ENCODE measurements around the gene KIRREL1. TPM values are rescaled to one million over a fixed set of nuclear protein-coding genes. Genes with fewer than 3 reads are reported as not detected.
A peak's percentile ranks its signal among the peaks of the same experiment; 100 is the strongest.

The KIRREL1 gene
- total RNA-seq, 1 donor from 2014 or later: 40.8 TPM

DNA sequence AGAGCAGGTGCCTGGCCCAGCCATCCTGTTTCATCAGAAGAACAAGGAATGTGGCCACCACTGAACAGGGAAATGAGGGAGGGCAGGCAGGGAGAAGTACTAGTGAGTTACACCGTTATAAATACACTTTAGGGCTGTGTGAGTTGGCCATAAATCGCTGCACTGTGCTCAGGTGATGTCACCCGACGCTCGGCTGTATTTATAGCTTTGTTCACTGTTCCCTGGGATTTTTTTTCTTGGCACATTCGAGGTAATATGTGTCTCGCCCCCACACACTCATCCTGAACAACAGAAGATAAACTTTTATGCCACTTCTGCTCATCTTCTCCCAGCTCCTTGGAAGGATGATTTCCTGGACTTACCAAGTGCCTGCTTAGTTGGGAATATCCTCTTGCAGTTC is 9.0 kb upstream of the KIRREL1 start:
- DNase-seq: no peak
- Histone ChIP-seq H3K36me3 (no peaks in the 10 kb centered on the region), H3K27me3 (peaks cover under 1% of the 10 kb centered on the region), H3K9me3 (no peaks in the 10 kb centered on the region), H3K27ac (no peak overlapping the region), H3K4me1 (no peaks in the 10 kb centered on the region), H3K4me3 (no peak overlapping the region)
- intact Hi-C loops (cut with DNase I): no loop called here
- TF ChIP-seq, protein P1, sequence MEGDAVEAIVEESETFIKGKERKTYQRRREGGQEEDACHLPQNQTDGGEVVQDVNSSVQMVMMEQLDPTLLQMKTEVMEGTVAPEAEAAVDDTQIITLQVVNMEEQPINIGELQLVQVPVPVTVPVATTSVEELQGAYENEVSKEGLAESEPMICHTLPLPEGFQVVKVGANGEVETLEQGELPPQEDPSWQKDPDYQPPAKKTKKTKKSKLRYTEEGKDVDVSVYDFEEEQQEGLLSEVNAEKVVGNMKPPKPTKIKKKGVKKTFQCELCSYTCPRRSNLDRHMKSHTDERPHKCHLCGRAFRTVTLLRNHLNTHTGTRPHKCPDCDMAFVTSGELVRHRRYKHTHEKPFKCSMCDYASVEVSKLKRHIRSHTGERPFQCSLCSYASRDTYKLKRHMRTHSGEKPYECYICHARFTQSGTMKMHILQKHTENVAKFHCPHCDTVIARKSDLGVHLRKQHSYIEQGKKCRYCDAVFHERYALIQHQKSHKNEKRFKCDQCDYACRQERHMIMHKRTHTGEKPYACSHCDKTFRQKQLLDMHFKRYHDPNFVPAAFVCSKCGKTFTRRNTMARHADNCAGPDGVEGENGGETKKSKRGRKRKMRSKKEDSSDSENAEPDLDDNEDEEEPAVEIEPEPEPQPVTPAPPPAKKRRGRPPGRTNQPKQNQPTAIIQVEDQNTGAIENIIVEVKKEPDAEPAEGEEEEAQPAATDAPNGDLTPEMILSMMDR (IDR thresholded peaks at IDR 0.05): no peak
- no peak for ATAC-seq

DNA sequence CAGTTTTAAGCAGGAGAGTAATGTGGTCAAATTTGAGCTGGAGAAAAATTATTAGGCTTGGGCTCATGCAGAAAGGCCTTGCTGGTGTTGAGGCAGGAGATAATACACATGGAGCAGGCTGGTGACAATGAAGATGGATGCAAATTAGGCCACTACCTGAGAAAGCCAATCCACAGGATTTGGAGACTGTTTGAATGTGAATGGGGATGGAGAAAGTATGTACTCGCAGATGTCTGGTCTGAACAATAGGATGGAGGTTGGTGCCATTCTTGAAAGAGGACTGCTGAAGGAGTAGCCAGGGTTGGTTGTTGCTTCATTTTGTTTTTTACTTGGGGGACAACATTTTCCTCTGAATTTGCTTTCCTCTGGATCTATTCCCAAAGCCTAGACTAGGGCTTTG is 8.0 kb upstream of the KIRREL1 start:
- TF ChIP-seq, protein P1 (IDR thresholded peaks at IDR 0.05): no peak
- ATAC-seq (no peak), DNase-seq (no peak)
- Histone ChIP-seq H3K4me1 (no peaks in the 10 kb centered on the region), H3K36me3 (no peaks in the 10 kb centered on the region), H3K27ac (no peak overlapping the region), H3K4me3 (no peak overlapping the region), H3K27me3 (peaks cover 10% of the 10 kb centered on the region), H3K9me3 (no peaks in the 10 kb centered on the region)
- intact Hi-C loops (cut with DNase I): no loop called here

DNA sequence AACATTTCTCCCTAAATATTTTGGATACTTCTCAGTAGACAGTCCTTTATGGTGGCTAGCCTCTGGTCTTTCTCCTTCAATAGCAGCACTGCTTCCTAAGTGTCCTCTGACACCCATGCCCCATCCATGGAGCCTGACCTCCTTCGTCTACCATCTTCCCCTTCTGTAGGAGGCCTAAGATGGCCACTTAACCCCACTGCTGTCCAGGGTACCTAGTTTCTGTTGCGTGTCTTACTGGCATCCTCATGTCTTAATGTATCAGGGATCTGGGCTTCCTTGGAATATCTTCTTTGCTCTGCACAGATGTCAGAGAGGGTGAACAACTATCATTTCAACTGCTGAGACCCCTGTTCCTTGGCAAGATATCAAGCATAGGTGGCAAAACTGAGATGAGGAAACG is 5.4 kb upstream of the KIRREL1 start:
- TF ChIP-seq, protein P1 (IDR thresholded peaks at IDR 0.05): no peak
- H3K36me3 ChIP-seq: no peaks in the 10 kb centered on the region

DNA sequence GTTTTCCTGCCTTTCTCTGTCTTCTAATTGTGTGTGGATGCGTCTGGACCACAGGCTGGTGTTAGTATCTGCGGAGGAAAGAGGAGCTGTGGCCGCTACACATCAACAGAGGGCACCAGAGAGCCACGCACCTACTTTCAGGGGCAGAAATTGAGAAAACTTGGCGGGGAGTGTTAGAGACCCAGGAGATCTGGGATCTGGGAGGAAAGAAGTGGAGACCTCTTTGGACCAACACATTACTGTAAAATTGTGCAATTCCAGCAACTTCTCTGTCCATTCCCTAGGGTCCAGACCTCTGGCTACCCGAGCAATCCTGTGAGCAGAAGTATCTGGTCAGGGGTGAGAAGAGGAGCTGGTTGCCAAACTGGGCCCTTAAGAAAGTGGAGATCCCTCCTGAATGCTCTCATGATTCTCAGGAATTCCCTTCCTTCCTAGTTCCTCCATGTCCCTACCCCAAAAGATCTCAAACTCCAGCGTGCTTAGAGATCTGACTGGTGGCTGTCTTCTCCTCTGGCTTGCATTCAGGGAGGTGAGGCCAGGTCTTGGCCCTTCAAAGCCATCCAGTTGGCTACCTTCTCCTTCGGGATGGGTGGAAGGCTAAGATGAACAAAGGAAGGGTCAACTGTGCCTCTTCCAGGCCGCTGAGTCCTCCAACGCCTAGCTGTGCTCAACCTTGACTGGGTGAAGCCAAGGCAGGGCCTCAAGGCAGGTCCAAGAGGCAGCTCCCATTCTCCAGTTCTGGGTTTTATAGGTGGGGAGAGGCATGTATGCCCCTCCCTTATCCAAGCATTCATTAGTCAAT is 1.2 kb upstream of the KIRREL1 start:
- Histone ChIP-seq H3K9me3 (no peaks in the 10 kb centered on the region), H3K4me1 (peaks cover 11% of the 10 kb centered on the region), H3K4me3 (no peak overlapping the region), H3K27ac (peak overlapping the region; percentile 31), H3K27me3 (peaks cover 11% of the 10 kb centered on the region), H3K36me3 (no peaks in the 10 kb centered on the region)
- peak; percentile 72 for DNase-seq
- intact Hi-C loops (cut with DNase I): loop anchor here (5.0 kb wide), 2 partner anchors 45 to 100 kb away; no protein-coding TSS in a partner anchor
- peak; percentile 80 for ATAC-seq
- TF ChIP-seq, protein P1 (IDR thresholded peaks at IDR 0.05): peak; percentile 91

More for the DNA sequence above, 5.4 kb upstream of the KIRREL1 start:
- Histone ChIP-seq H3K4me1 (peaks cover 6% of the 10 kb centered on the region), H3K4me3 (no peak overlapping the region), H3K9me3 (no peaks in the 10 kb centered on the region), H3K27ac (no peak overlapping the region), H3K27me3 (peaks cover 11% of the 10 kb centered on the region)
- intact Hi-C loops (cut with DNase I): no loop called here
- ATAC-seq (no peak), DNase-seq (no peak)

DNA sequence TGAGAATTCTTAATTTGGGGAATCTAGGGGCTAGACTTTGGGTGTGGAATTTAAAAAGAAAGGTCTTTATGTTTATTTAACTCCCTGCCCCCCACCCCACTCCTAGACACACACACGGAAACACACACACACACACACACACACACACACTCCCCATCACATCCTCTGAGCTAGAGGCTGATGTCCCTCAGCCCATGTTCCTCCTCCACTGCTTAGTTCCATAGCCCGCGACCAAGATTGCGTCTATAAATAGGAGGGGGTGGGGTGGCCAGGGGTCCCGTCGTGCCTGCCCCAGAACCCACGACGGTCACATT is 655 bp upstream of the KIRREL1 start:
- peak overlapping the region; percentile 81 for H3K4me3 ChIP-seq
- no peaks in the 10 kb centered on the region for H3K9me3 ChIP-seq
- H3K4me1 ChIP-seq: peaks cover 11% of the 10 kb centered on the region
- intact Hi-C loops (cut with DNase I): loop anchor here (5.0 kb wide), 2 partner anchors 45 to 100 kb away; no protein-coding TSS in a partner anchor
- peak; percentile 4 for ATAC-seq
- H3K27ac ChIP-seq: peak overlapping the region; percentile 31
- peaks cover 11% of the 10 kb centered on the region for H3K27me3 ChIP-seq
- TF ChIP-seq, protein P1 (IDR thresholded peaks at IDR 0.05): no peak
- H3K36me3 ChIP-seq: no peaks in the 10 kb centered on the region
- no peak for DNase-seq

All from upper lobe of right lung (tissue), 1 donor.